HG03108 (cell line): ENCODE results near the gene LGALS9.
"Not testable (repeated sequence)": the region's sequence is repeated elsewhere in the genome, so short reads cannot be mapped to it uniquely, and the experiment has no call there.

Source experiments
- ATAC-seq: cut with Tn5 transposase; IDR thresholded peaks from one replicate; pipeline ENCODE4 v1.9.1; 2021; ENCODE audit warnings: moderate library complexity; ENCODE audit not compliant: unreplicated experiment

LGALS9 gene

DNA sequence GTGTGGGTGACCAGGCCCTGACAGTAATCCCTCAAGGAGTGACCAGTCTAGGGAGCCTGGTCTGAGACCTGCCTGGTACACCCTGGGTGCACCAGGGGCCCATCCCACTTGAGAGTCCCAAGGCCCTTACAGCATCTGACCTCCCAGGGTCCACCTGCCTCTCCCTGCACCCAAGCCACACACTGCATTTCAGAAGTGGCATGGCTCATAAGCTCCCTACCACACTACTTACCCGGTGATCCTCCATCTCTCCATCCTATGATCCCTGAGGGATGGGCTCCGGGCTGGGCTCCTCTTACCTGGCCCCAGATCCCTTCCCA, 40.6 kb downstream of the LGALS9 start:
- no peak for ATAC-seq

DNA sequence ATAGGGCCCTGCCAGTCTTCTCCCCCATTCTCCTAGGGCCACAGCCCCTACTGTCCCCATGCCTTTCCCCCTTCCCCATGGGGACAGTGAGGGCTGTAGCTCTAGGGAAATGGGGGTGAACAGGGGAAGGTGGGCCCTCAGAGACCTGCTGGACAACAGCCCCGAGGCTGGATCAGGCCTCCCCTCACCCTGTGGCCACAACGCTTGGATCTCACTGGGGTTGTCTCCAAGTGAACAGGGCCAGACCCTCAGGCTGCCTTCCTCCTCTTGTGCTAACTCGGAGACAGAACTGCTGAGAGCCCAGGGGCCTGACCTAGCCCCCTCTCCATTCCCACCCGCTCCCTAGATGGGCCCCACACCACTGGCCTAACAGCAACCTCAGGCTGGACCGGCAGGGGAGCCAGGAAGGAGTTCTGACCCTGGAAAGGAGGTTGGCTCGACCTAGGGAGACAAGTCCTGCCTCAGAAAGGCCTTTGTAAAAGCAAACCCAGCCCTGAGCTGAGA, 41.0 kb downstream of the LGALS9 start:
- not testable (repeated sequence) for ATAC-seq

DNA sequence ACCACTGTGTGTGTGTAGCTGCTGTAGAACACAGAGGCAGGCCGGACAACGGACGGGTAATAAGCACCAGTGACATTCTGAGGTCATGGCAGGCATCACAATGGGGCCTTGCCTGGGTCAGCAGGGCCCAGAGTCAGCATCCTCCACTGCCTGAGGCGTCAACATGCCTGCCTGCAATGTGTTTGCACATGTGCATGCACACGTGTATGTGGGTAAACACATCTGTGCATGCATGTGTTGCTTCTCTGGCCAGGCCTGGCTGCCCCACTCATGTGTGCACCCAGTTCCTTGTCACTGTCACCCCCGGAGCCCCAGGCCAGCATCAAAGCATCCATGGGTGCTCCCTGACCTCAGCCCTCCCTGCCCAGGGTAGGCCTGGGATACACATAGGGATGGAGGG, 43.3 kb downstream of the LGALS9 start:
- ATAC-seq: no peak

GRCh38 chr17:27677191-27677590, 46.2 kb downstream of the LGALS9 start:
- no peak for ATAC-seq

- not testable (repeated sequence) for ATAC-seq
Observed at GRCh38 chr17:27686322-27686721, 55.3 kb downstream of the LGALS9 start.

GRCh38 chr17:27690882-27691281, 59.9 kb downstream of the LGALS9 start:
- no peak for ATAC-seq

GRCh38 chr17:27695254-27695814, 64.3 kb downstream of the LGALS9 start:
- not testable (repeated sequence) for ATAC-seq
